Fibroblast of the conjunctiva (primary cell): ENCODE data around the gene LLGL2.
A peak's percentile ranks its signal among the peaks of the same experiment; 100 is the strongest.

Experiments
- DNase-seq: peaks from one replicate; pipeline ENCODE4 v3.0.0-alpha.2; 2010; ENCODE audit warnings: low read depth

Gene LLGL2

DNA sequence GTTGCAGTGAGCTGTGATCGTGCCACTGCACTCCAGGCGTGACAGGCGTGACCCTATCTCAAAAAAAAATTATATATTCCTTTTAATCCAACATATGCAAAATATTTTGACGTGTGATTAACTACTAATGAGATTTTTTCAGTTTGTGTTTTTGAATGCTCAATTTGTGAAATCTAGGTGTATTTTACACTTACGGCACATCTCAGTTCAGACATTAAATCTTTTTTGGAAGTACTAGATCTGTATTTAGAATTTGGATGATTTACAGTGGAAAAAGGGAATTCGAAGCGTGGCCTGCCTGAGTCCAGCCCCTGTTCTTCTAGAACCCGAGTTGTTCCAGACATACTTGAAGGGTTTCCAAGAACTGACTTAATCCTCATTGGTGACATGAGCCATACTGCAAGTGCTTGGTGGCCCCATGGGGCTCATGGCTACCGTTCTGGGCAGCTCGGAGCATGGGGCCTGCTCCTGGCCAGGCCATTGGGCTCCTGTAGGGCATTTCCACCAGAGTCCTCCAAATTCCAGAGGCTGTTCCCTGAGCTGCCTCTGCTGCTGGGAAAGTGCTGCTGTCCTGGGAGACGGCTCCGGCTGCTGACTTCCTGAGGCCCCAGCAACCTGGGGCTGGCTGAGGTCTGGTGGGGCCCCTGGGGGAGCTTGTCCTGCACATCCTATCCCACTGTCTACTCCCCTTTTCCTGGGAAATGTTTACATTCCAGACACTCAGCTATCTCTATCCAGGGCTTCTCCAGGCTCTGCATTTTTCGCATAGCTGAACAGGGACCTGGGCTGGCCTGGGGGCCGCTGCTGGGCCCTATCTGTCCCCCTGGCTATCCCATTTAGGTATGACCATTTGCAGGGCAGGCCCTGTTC is 27.2 kb downstream of the LLGL2 start:
- no peak for DNase-seq

DNA sequence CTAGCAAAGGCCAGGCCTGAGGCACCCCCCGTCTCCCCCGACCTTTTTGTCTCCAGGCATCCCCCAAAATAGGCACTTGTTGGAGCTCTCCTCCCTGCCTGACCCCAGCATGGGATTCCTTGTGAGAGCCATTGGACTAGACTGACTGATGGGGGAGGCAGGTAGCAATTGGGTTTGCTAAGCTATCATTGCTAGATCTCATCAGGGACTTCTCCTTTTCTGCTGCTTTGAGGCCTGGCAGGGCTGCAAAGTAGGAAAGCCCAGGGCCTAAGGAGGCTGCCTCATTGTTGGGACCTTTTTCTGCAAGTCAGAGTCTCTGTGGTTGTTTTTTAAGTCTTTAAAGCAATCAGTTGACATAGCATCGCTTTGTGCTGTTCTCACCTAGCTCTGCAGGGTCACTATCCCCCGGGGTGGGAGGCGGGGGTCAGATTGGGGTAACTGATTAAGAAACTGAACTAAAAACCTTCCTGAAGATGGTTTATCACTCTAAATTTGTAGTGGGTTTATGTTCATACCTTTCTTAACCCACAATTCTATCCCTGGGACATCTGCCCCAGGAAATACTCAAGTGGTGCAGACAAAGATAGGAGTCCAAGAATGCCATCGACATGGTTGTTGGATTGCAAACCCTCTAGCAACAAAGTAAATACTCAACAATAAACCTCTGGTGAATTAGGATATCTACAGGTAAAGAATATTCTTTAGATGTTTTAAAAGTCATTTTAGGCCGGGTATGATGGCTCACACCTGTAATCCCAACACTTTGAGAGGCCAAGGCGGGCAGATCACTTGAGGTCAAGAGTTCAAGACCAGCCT is 28.0 kb downstream of the LLGL2 start:
- no peak for DNase-seq

DNA sequence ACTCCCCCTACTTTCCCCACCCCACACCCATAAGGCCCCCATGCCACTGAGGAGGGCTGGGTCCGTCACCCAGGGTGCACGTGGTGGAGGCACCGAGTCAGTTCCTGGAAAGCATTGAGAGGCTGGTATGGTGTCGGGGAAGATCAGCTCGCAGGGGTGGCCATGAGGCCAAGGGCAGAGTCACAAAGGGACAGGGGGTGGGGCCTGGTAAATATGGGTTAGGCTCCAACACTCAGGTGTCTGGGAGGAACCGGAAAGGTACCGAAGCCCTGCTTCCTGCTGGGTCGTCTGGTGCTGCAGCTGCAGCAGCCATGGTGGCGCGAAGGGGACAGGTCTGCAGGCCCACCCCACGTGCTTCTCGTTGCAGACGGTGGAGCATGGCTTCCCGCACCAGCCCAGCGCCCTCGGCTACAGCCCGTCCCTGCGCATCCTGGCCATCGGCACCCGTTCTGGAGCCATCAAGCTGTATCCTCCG is 30.2 kb downstream of the LLGL2 start:
- no peak for DNase-seq

DNA sequence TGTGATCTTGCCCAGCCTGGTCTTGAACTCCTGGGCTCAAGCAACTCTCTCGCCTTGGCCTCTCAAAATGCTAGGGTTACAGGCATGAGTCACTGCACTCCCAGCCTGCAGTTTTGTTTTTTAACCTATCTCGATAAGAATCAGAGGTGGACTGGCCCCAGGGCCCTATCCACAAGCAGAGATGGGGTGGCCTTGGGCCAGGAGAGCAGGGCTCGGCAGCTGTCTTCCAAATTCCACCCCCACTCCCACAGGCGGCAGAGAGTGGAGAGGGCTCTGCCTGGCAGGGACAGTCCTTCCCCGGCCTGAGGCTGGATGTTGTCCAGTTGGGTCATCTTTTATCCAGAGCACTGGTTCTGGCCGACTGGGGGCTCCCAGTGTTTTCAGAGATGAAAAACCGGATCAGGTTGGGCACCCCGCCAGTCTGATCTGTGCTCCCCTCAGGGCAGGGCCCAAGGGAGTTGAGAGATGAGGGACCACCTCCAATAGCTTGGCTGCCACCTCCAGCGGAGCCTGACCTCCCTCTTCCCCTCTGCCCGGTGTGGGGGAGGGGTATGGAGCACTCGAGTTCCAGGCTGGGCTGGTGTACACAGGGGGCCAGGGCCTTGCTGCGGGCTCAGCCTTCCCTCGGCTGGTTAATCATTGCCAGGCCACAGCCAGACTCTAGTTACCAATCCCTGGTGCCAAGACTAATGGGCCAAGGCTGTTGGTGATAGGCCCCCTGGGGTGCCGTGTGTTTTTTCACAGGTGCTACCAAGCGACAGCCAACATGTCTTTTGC is 31.8 kb downstream of the LLGL2 start:
- DNase-seq = peak; percentile 40

DNA sequence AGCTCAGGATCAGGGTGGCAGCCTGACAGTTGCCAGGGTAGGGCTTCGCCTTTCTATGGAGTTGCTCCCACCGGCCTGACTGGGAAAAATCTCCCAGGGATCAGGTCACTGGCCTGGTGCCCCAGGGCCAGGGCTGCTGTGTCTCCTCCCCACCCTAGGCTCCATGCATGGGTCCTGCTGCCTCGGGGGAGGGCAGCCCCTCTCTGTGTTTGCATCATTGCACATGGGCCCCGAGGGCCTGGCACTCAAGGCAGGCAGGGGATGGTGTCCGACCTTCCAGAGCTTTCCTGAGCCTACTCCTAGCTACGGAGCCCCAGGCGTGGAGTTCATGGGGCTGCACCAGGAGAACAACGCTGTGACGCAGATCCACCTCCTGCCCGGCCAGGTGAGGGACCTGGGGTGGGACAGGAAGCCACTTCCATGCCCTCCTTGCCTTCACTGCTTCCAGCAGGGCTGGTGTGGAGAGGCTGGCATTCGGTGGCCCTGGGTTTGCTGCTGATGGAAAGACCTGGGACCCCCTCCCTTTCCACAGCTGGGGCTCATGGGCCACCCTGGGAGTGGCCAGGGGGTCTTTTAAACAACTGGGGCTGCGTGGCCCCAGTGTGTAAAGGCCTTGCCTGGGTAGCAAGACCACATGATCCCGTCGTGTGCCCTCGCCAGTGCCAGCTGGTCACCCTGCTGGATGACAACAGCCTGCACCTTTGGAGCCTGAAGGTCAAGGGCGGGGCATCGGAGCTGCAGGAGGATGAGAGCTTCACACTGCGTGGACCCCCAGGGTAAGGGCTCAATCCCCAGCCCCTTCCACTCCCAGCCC is 32.6 kb downstream of the LLGL2 start:
- DNase-seq = no peak

DNA sequence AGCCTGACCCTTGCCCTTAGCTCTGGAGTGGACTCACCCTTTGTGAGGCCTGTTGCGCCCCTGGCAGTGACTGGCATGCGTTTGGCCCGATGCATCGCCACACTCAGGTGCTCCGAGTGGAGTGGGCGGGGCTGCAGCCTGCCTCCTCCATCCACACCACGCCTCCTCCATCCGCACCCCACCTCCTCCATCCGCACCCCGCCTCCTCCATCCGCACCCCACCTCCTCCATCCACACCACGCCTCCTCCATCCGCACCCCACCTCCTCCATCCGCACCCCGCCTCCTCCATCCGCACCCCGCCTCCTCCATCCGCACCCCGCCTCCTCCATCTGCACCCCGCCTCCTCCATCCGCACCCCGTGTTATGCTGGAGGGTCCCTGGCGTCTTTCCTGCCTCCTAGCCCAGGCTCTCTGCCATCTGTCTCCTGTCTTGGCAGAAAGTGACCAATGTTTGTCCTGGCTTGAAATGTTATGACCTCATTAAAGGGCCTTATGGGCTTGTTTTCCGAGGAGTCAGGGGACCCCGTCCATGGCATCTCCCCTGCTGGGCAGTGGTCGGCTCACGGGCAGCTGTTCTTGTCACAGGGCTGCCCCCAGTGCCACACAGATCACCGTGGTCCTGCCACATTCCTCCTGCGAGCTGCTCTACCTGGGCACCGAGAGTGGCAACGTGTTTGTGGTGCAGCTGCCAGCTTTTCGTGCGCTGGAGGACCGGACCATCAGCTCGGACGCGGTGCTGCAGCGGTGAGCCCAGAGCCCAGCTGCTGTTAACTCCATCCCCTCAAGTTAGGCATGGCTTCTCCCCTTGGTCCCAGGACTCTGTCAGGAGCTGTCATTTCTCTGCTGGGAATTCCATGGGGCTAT is 33.4 kb downstream of the LLGL2 start:
- DNase-seq = no peak

DNA sequence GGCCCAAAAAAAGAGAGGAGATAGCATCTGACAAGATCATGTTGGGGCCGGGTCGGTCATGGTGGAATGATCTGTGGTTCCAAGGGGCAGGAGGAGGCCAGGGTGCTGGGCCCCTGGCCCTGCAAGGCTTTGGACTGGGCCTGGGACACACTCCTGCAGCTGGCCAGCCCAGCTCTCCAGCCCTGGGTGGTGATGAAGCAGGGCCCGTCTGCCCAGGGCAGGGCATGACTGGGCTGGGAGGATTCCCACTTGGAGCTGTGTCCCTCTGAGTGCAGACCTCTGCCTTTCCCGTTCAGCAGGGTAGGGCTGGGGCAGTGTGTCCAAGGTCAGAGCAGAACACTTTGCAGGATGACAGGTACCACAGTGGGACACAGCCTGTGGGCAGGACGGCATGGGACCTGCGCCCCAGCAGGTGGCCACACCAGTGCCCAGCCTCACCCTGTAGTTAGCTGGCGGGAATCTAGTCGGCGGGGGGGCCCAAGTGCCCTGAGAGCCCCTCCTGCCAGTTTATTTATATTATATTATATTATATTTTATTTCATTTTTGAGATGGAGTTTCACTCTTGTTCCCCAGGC is 34.5 kb downstream of the LLGL2 start:
- no peak for DNase-seq

DNA sequence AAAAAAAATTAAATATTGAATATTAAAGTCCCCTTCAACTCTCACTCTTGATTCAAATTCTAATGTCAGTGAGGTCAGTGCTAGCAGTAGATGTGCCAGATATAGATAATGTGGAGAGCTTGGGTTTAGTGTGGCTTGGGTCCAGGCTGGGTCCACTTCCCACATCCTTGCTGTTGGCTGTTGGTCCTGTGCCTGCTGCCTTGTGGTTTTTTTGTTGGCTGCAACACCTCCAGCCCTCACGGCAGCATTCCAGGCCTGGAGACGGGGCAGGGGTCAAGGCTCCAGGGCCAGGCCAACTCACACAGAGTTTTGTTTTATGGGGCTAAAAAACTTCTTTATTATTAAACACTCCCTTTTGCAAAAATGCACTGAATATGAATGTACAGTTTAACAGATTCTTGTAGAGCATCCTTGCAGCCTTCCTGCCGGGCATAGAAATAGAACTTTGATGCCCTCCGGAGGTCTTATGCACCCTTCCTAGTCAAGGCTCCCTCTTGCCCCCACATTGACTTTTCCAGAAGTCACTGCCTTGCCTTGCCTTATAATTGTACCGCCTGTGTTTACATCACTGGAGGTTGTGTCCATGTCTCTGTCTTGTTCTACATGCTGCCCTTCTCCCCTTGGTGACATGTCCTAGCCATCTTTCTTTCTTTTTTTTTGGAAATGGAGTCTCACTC is 36.6 kb downstream of the LLGL2 start:
- no peak for DNase-seq

DNA sequence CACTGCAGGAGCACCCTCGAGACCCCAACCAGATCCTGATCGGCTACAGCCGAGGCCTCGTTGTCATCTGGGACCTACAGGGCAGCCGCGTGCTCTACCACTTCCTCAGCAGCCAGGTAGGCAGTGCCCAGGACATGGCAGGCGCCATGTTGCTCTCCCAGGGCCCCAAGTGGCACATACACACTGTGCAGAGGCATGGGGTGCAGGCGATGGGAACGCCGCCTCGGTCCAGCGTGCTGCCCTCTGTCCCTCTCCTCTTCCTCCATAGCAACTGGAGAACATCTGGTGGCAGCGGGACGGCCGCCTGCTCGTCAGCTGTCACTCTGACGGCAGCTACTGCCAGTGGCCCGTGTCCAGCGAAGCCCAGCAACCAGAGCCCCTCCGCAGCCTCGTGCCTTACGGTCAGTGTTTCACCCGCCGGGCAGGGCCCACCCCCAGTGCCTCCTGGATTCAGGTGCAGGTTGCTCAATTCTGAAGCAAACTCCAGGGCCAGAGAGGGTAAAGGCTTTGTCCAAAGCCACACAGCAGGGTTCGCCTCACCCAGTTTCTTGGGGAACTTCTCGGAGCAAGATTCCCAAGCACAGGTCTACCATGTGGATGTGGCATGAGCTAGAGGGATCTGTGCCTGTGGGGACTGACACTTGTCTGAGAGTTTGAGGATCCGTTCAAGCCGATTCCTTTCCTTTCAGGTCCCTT is 37.7 kb downstream of the LLGL2 start:
- no peak for DNase-seq

DNA sequence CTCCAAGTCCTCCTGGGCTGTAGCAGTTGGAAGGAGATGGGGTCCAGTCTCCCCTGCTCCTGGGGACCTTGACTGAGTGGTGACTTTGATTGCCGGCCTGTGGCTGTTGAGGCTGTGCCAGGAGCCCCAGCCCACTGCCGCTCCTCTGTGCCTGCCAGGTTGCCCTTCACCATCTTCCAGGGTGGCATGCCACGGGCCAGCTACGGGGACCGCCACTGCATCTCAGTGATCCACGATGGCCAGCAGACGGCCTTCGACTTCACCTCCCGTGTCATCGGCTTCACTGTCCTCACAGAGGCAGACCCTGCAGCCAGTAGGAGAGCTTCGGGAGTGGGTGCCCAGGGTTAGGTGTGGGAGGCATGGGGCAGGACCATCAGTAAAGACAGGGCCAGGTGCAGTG is 38.7 kb downstream of the LLGL2 start:
- DNase-seq = no peak

DNA sequence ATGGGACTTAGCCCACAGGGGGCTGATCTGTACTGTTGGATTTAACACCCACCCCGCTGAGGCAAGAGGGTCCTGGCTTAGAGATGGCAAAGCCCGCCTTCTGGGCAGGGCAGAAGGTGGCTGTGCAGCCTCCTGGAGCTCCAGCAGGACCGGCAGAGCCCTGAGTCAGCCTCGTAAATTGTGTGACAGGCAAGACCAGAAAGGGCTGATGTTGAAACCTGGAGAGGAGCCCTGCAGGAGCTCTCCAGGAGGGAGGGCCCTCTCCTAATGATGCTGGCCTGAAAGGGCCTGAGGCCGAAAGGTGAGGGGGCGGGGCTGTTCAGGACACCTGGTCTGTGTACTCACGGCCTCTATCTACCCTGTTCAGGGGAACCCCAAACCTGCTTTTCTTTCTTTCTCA is 39.6 kb downstream of the LLGL2 start:
- DNase-seq = no peak

DNA sequence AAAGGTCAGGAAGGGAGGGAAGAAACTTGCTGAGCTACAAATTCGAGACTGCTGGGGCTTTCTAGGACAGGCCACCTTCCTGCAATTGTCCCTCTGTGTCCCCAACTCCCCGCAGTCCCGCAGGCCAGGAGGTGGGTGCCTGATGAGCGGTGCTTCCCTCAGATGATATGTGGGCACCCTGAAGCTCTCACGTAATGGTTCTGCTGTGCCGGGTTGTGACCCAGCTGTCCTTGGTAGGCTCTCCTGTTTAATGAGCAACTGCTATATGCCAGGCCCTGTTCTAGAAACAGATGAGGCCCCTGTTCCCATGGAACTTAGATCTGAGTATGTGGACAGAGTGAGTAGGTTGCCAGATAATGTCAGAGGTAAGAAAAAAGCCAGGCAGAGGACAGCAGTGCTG is 40.1 kb downstream of the LLGL2 start:
- no peak for DNase-seq

DNA sequence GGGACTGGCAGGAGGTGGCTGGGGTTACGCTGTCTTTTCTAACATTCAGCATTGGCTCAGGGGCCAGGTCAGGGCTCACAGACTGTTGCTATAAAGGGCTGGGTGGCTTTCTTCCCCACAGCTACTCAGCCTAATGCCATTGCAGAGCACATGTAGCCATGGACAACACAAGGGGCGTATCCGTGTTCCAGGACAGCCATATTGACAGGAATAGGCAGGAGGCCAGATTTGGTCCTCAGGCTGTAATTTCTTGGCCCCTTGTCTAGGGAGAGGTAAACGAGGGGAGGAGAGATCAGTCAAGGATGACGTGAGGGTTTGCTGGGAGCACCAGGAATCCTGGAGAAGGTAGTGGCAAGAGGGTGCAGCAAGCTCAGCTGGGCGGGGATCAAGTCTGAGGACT is 40.9 kb downstream of the LLGL2 start:
- no peak for DNase-seq

DNA sequence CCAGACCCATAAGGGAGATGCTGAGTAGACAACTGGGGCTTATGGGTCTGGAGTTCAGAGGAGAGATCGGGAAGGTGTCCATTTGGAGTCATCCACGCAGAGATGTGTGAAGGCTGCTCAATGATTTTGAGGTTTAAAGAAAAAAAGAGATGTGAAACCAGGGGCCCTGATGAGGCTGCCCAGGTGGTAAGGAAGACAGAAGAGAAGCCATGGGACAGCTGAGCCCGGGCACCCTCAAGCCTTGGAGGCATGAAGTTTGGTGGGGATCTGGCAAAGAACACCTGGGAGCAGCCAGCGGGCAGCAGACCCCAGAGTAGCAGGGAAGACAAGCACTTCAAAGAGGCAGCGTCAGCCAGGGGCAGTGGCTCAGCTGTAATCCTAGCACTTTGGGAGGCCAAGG is 41.3 kb downstream of the LLGL2 start:
- no peak for DNase-seq

DNA sequence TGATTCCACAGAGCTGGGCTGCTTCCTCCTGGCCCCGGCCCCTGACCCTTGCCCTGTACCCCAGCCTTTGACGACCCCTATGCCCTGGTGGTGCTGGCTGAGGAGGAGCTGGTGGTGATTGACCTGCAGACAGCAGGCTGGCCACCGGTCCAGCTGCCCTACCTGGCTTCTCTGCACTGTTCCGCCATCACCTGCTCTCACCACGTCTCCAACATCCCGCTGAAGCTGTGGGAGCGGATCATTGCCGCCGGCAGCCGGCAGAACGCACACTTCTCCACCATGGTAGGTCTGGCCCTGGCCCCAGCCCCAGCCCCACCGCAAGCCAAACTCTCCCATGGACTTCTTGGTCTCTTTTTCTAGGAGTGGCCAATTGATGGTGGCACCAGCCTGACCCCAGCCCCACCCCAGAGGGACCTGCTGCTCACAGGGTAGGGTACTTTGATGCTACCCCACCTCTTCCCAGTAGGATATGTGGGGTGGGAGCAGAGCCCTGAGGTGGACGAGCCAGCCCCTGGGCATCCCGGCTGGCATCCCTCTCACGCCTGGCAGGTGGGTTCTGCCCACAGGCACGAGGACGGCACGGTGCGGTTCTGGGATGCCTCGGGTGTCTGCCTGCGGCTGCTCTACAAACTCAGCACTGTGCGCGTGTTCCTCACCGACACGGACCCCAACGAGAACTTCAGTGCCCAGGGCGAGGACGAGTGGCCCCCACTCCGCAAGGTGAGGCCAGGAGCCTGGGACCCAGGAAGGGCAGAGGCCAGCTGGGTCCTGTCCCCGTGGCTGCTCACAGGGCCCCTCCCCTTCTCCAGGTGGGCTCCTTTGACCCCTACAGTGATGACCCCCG is 43.1 kb downstream of the LLGL2 start:
- DNase-seq = no peak

DNA sequence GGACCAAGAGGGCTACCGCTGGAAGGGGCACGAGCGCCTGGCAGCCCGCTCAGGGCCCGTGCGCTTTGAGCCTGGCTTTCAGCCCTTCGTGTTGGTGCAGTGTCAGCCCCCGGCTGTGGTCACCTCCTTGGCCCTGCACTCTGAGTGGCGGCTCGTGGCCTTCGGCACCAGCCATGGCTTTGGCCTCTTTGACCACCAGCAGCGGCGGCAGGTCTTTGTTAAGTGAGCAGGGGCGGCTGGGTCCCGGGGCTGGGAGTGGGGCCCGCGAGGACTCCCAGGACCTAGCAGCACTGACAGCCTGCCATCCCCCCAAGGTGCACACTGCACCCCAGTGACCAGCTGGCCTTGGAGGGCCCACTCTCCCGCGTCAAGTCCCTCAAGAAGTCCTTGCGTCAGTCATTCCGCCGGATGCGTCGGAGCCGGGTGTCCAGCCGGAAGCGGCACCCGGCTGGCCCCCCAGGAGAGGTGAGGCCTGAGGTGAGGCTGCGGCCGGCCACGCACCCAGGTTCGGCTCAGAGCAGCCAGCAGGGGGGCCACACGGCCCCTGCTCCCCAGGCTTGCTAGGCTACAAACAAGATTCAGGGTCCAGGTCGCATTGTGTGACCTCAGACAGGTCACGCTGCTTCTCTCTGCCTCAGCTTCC is 44.7 kb downstream of the LLGL2 start:
- no peak for DNase-seq

DNA sequence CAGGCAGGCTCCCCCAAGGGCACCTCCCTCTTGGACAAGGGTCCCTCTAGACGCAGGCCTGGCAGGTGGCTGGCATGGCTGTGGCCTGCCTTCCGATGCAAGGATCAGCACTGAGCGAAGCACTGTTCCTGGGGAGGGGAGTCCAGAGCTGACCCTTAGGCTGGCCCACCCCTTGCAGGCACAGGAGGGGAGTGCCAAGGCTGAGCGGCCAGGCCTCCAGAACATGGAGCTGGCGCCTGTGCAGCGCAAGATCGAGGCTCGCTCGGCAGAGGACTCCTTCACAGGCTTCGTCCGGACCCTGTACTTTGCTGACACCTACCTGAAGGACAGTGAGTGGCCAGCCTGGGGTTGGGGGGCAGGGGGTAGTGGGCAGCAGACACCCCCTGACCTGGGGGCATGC is 45.3 kb downstream of the LLGL2 start:
- DNase-seq = no peak
